Muscle layer of duodenum (tissue), 2 donors: Measurements from ENCODE around the gene LYSMD4.
"Not testable (repeated sequence)": the region's sequence is repeated elsewhere in the genome, so short reads cannot be mapped to it uniquely, and the experiment has no call there.

Source experiments
- H3K27ac ChIP-seq: one replicate; pipeline ENCODE4 v1.7.0; 2013; ENCODE audit warnings: mild to moderate bottlenecking, low read length
- H3K27me3 ChIP-seq: one replicate; pipeline ENCODE4 v1.7.0; 2013; ENCODE audit warnings: low read depth, mild to moderate bottlenecking, control low read depth, low read length
- H3K36me3 ChIP-seq, 2 donors: one replicate each; pipeline ENCODE4 v1.7.0; 2013; ENCODE audit warnings: low read length in 2 of 2, control low read depth in 1 of 2, mild to moderate bottlenecking in 1 of 2; ENCODE audit not compliant: insufficient read depth in 2 of 2, control insufficient read depth in 1 of 2
- H3K4me1 ChIP-seq, 2 donors: one replicate each; pipeline ENCODE4 v1.7.0; 2013; ENCODE audit warnings: low read length in 2 of 2, mild to moderate bottlenecking in 2 of 2, control low read depth in 1 of 2, moderate library complexity in 1 of 2; ENCODE audit not compliant: insufficient read depth in 2 of 2, control insufficient read depth in 1 of 2
- H3K4me3 ChIP-seq, 2 donors: one replicate each; pipeline ENCODE4 v1.7.0; 2013; ENCODE audit warnings: low read length in 2 of 2, low read depth in 1 of 2, mild to moderate bottlenecking in 1 of 2
- H3K9me3 ChIP-seq, 2 donors: one replicate each; pipeline ENCODE4 v1.7.0; 2013; ENCODE audit warnings: low read length in 2 of 2, control low read depth in 1 of 2, mild to moderate bottlenecking in 1 of 2; ENCODE audit not compliant: control insufficient read depth in 1 of 2
- donor health status: healthy.

Gene LYSMD4

DNA sequence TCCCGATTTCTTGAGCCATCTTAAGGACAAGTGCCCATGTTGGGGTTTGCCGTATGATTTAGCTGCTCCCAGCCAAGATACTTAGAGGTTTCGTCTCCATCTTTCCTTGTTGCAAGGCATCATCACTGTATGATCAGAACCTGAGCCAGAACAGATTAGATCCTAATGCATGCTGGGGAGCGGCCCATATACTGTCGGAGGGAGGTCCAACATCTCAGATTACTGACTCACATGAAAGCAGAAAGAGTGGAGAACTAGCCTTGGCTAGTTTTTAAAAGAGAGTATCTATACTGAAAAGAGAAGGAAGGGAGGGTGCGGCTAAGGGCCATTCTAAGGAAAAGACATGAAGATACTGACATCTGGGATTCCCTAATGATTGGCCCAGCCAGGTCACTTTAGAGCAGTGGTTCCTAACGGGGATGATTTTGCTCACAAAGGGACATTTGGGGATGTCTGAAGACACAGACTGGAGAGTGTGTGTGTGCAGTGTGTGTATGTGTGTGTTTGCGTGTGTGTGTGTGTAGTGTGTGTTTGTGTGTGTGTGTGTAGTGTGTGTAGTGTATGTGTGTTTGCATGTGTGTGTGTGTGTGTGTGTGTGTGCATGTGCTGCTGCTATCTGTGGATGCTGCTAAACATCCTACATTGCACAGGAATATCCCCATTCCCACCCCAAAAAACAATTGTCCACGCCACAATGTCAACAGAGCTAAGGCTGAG, 12.3 kb upstream of the LYSMD4 start:
- Histone ChIP-seq H3K27me3 (no peaks in the 10 kb centered on the region), H3K4me3 (no peak overlapping the region), H3K4me1 (no peaks in the 10 kb centered on the region), H3K36me3 (no peaks in the 10 kb centered on the region), H3K9me3 (no peaks in the 10 kb centered on the region), H3K27ac (no peak overlapping the region)

DNA sequence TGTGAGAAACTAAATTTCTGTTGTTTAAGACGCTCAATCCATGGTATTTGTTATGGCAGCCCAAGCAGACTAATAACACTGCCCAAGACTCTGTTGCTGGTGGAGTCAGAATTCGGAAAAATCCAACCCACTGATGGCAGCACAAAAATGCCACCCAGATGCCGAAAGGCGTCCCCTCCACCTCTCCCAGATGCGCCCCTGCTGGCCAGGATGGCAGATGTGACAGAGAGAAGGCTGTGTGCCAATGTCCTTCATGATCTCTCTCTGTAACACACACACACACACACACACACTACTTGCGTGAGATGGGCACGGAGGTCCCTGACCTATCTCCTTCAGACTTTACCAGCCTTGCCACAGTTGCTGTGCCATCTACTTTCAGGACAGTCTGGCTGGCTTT, 10.9 kb upstream of the LYSMD4 start:
- no peaks in the 10 kb centered on the region for H3K36me3 ChIP-seq
- H3K9me3 ChIP-seq = no peaks in the 10 kb centered on the region
- no peaks in the 10 kb centered on the region for H3K27me3 ChIP-seq
- no peaks in the 10 kb centered on the region for H3K4me1 ChIP-seq
- H3K27ac ChIP-seq = no peak overlapping the region
- no peak overlapping the region for H3K4me3 ChIP-seq

DNA sequence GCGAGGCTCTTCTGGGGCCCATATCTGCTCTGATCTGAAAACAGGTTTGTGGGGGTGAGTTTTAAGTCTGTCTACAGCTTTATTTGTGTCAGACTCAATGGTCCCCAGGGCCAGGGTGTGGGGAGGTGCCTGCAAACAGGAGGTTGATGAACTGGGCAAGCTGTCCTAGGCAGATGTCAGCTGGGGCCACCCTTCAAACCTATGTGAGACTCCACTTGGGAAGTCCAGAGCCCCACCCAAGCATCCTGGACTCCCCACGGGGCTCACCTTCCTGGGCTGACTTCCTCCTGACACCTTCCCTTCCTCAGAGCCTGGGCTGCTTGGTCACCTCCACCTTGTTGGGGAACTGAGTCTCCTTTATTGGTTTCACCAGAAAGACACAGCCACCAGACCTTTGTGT, 8.6 kb upstream of the LYSMD4 start:
- Histone ChIP-seq H3K27me3 (no peaks in the 10 kb centered on the region), H3K4me3 (no peak overlapping the region), H3K36me3 (no peaks in the 10 kb centered on the region), H3K27ac (no peak overlapping the region), H3K9me3 (no peaks in the 10 kb centered on the region), H3K4me1 (no peaks in the 10 kb centered on the region)

DNA sequence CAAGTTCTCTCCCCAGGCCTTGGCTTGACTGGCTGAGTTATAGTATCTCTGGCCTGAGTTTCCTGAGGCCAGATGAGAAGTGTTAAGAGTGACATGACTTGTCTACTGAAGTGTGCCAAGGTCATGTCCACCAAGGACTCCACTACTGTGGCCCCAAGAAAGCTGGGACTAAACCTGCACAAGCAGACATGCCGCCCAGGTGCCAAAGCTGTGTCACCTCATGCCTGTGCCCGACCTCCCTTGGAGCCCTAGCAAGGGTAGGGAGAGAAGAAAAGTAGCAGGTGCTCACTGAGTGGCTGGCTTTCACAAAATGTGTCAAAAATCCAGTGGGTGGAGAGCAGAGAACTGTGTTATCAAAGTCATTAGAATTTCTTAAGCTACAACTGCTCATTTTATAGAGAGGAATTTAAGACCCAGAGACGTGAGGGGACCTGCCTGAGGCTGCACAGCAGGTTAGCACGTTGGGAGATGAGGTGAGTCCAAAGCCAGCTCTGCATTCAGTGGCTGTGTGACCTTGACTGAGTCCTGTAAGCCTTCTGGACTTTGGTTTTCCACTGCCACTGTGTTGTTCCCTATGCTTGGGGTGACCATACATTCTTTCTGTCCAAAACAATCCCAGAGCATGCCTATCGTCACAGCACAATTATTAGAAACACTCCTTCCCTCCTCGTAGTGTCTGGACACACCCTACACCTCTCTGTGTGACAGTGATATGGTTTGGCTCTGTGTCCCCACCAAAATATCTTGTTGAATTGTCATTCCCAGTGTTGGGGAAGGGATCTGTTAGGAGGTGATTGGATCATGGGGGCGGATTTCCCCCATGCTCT, 5.0 kb upstream of the LYSMD4 start:
- no peaks in the 10 kb centered on the region for H3K36me3 ChIP-seq
- H3K27ac ChIP-seq = no peak overlapping the region
- no peak overlapping the region for H3K4me3 ChIP-seq
- no peaks in the 10 kb centered on the region for H3K9me3 ChIP-seq
- H3K27me3 ChIP-seq = no peaks in the 10 kb centered on the region
- no peaks in the 10 kb centered on the region for H3K4me1 ChIP-seq

DNA sequence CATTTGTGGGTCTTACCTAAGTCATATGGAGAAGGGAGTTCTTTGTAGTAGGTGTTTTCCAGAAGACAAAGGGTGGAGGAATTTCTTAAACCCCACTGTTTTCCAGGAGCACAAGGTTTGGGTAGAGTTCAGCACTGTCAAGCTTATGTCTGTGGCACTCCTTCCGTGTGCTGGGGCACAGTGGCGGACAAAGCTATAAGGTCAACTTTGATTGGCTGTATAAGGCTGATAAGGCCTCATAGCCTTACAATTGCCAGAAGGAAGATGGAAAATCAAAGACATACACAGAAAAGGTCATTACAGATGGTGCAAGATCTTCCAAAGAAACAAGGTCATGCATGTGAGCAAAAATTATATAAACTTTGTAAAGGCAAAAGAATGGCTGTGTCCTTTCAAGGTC, 3.5 kb upstream of the LYSMD4 start:
- H3K4me1 ChIP-seq = peaks cover 2 to 5% of the 10 kb centered on the region in 2 donors
- H3K9me3 ChIP-seq = no peaks in the 10 kb centered on the region
- no peaks in the 10 kb centered on the region for H3K36me3 ChIP-seq
- no peaks in the 10 kb centered on the region for H3K27me3 ChIP-seq
- no peak overlapping the region for H3K4me3 ChIP-seq
- no peak overlapping the region for H3K27ac ChIP-seq

DNA sequence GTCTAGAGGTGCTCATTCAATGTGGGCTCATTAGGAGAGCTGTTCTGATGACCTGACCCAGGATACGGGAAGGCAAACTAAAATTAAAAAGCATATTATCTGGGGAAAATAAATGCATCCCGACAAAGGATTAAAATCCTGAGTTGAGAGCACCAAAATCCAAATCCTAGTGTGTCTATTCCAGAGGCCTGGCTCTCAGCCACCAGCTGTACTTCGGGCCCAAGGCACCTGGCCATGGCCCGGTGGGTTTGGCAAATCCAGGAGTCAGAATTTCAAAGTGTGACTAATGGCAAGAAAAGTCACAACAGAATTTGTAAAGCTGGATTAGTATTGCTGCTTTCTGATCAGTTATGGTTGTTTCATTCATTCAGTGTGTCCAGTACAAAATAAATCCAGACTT, 2.6 kb upstream of the LYSMD4 start:
- no peaks in the 10 kb centered on the region for H3K36me3 ChIP-seq
- H3K27me3 ChIP-seq = no peaks in the 10 kb centered on the region
- no peak overlapping the region for H3K4me3 ChIP-seq
- H3K9me3 ChIP-seq = no peaks in the 10 kb centered on the region
- peaks cover 5 to 8% of the 10 kb centered on the region in 2 donors for H3K4me1 ChIP-seq
- H3K27ac ChIP-seq = no peak overlapping the region

DNA sequence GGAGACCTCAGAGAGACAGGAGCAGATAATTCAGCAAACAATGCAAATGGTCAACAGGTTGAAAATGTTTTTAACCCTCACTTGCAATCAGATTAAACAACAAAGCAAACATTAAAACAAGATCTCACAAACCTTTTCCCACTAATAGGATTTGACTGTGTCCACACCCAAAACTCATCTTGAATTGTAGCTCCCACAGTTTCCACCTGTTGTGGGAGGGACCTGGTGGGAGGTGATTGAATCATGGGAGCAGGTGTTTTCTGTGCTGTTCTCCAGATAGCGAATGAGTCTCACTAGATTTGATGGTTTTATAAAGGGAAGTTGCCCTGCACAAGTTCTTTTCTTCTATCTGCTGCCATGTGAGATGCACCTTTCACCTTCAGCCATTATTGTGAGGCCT, 1.3 kb upstream of the LYSMD4 start:
- Histone ChIP-seq H3K27me3 (no peaks in the 10 kb centered on the region), H3K27ac (no peak overlapping the region), H3K36me3 (no peaks in the 10 kb centered on the region), H3K9me3 (no peaks in the 10 kb centered on the region), H3K4me1 (peaks cover 5 to 18% of the 10 kb centered on the region in 2 donors), H3K4me3 (no peak overlapping the region)

DNA sequence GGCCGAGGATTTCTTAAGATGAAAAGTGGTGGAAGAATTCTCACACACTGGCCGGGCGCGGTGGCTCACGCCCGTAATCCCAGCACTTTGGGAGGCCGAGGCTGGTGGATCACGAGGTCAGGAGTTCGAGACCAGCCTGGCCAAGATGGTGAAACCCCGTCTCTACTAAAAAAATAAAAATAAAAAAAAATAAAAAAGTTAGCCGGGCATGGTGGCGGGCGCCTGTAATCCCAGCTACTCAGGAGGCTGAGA, 729 bp upstream of the LYSMD4 start:
- Histone ChIP-seq H3K27ac (peak overlapping the region; percentile 79), H3K4me1 (peaks cover 5 to 18% of the 10 kb centered on the region in 2 donors), H3K4me3 (peak overlapping the region in 1 of 2 donors; percentile 76)
- H3K9me3 ChIP-seq, H3K27me3 ChIP-seq, H3K36me3 ChIP-seq: not testable (repeated sequence)

DNA sequence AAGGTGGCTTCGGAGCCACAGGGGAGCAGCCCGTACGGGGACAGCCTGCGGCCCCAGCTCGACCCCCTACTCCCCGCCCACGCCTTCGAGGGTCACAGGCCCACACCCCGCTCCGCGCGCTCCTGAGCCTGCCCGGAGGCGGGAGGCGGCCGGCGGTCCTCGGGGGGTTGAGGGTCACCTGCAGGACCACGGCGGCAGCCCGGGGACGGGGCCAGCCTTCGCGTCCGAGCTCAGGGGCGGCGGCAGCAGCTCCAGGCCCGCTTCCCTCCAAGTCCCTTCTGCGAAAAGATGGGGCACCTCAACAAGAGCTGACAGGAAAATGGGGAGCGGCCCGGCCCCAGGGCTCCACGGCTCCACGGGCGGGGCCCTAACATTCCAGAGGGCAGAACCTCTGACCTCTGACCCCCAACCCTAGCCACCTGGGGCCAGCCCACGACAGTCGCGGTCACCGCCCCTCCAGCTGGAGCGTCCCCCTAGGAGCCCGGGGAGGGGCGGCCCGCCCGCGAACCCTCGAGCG, 428 bp downstream of the LYSMD4 start:
- H3K4me3 ChIP-seq = peak overlapping the region; percentile 74 to 76

DNA sequence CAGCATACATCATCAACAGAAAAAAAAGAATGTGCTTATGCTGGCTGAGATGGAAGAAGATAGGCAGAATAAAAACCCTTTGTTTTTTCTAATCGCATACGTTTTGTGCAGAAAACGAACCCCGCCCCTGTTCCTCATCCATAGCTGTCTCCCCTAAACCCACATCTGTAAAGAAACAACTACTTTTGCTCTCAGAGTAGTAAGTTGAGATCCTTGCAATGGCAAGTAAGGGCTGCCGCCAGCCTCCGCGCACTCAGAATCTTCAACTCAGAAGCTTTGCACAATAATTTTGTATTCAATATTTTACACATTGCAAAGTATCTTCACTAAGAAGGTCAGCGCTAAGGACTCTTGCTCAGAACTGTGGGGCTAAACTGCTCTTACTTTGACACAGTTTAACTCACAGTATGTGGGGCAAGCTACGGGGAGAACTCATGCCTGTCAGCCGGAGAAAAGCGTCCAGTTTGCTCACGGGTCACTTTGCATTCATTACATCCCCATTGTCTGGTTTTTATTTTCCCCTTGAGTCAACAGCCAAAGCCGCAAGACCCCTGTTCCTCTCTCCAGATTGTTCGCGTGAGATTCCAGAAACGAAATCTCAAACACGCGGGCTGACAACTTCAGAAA, 1.0 kb downstream of the LYSMD4 start:
- Histone ChIP-seq H3K27ac (no peak overlapping the region), H3K36me3 (peaks cover 9 to 14% of the 10 kb centered on the region in 2 donors), H3K4me3 (peak overlapping the region; percentile 74 to 76), H3K27me3 (no peaks in the 10 kb centered on the region), H3K9me3 (no peaks in the 10 kb centered on the region), H3K4me1 (peaks cover 5 to 18% of the 10 kb centered on the region in 2 donors)

More for the DNA sequence above, 428 bp downstream of the LYSMD4 start:
- no peaks in the 10 kb centered on the region for H3K27me3 ChIP-seq
- H3K4me1 ChIP-seq = peaks cover 5 to 18% of the 10 kb centered on the region in 2 donors
- H3K9me3 ChIP-seq = no peaks in the 10 kb centered on the region
- peaks cover 9 to 12% of the 10 kb centered on the region in 2 donors for H3K36me3 ChIP-seq
- H3K27ac ChIP-seq = no peak overlapping the region

DNA sequence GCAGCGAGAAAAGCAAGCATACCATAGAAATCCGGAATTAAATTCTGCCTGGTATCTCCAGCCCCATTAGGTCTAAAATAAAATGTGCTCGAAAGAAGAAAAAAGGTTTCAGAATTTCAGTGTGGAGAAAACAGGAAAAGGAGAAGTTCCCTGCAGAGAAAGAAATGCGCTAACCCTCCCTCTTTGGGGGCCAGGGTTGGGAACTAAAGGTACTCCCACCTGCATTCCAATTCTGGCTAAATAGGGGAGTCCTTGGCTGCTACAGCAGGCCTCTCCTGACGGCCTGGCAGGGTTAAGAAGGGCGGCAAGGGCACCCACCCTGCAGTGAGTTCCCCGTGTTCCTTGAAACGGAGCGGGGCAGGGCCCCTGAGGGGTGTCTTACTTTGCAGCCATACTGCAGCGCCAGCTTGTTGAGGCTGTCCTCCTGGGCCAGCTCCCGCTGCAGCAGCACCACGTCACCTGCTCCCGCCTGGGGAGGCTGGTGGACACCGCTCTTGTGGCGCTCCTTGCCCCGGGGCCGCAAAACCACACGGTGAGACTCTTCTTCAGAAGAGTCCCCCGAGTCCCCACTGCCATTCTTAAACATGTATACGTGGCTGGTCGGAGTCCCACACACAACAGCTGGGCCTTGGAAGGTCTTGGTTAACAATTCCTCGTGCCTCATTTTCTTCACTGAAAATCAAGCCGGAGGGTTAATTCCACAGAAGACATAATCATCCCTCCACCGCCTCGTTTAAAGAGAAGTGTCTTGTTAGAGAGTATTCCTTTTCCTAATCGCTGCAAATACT, 1.7 kb downstream of the LYSMD4 start:
- no peak overlapping the region for H3K27ac ChIP-seq
- peak overlapping the region; percentile 74 to 76 for H3K4me3 ChIP-seq
- no peaks in the 10 kb centered on the region for H3K27me3 ChIP-seq
- H3K4me1 ChIP-seq = peaks cover 5 to 18% of the 10 kb centered on the region in 2 donors
- H3K9me3 ChIP-seq = no peaks in the 10 kb centered on the region
- peaks cover 9 to 14% of the 10 kb centered on the region in 2 donors for H3K36me3 ChIP-seq
